ENCODE results near the gene LPIN1.

DNA sequence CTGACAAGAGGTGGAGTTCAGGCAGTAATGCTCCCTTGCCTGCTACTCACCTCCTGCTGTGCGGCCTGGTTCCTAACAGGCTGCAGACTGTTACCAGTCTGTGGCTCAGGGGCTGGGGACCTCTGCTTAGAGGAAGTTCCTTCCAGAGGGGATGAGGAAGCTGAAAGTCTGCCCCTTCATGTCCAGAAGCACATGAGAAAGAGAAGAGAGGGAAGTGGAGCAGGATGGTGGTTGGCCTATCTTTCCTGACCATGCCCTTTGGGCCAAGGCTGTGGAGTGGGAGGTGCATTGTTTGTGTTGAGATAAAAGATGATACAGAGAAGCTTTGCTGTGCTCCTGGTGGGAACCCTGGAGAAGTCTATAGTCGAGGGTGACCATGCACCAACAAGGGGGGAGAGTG lies 112.5 kb downstream of the LPIN1 start:
- no peak for TF ChIP-seq POLR2A (IDR thresholded peaks at IDR 0.05)
- TF ChIP-seq CTCF (IDR thresholded peaks at IDR 0.05), result no peak
